ENCODE data around the gene OR6X1.

DNA sequence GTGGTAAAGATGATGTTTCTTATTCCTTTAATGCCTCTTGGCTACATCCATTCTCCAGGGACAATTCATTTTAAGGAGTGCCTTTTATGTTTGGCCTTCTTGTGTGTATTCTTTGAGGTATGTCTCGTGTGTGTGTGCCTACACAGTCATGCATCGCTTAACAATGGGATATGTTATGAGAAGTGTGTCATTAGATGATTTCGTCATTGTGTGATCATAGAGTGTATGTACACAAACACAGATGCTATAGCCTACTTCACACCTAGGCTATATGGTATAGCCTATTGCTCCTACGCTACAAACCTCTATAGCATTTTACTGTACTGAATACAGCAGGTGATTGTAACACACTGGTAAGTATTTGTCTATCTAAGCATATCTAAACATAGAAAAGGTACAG is 35.8 kb downstream of the OR6X1 start:
- TF ChIP-seq, protein P1, sequence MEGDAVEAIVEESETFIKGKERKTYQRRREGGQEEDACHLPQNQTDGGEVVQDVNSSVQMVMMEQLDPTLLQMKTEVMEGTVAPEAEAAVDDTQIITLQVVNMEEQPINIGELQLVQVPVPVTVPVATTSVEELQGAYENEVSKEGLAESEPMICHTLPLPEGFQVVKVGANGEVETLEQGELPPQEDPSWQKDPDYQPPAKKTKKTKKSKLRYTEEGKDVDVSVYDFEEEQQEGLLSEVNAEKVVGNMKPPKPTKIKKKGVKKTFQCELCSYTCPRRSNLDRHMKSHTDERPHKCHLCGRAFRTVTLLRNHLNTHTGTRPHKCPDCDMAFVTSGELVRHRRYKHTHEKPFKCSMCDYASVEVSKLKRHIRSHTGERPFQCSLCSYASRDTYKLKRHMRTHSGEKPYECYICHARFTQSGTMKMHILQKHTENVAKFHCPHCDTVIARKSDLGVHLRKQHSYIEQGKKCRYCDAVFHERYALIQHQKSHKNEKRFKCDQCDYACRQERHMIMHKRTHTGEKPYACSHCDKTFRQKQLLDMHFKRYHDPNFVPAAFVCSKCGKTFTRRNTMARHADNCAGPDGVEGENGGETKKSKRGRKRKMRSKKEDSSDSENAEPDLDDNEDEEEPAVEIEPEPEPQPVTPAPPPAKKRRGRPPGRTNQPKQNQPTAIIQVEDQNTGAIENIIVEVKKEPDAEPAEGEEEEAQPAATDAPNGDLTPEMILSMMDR (IDR thresholded peaks at IDR 0.05), result no peak
- no peak for TF ChIP-seq EP300 (IDR thresholded peaks at IDR 0.05)
